IMR-90 (cell line): ENCODE measurements around the gene PCBD1. TPM values are rescaled to one million over a fixed set of nuclear protein-coding genes. Genes with fewer than 3 reads are reported as not detected.

Source experiments
- ATAC-seq: fragments of 200-7000 bp; cut with Tn5 transposase; 2 replicates; pipeline ENCODE4 v1.9.1; 2020; ENCODE audit warnings: low read depth, mild to moderate bottlenecking, moderate library complexity
- BruUV-seq: library from RNA; stranded (reverse); fragments of 400-500 nt; replicated peaks from 2 replicates; lab custom pipeline; 2021; lab: Mats Ljungman, UMichigan
- CTCF ChIA-PET: fragments of 300-600 bp; formaldehyde crosslinking; extraction: SDS; loops from one replicate; lab custom pipeline; 2021; ENCODE audit warnings: antibody characterized with exemption; lab: Yijun Ruan, JAX
- POLR2A ChIA-PET: fragments of 300-600 bp; sonication (Branson Sonifier 250); formaldehyde crosslinking; loops from one replicate; lab custom pipeline; 2022; ENCODE audit warnings: antibody characterized with exemption; ENCODE audit not compliant: unreplicated experiment; lab: Charles Lee
- DNase-seq: peaks from one replicate; pipeline ENCODE4 v3.0.0; 2013
- H2AFZ ChIP-seq: replicated peaks from 2 replicates; pipeline ENCODE3; 2013; ENCODE audit warnings: low read length, mild to moderate bottlenecking; ENCODE audit not compliant: poor library complexity
- H2AK5ac ChIP-seq: 2 replicates; pipeline ENCODE4 v1.6.1; 2013; ENCODE audit warnings: low read depth, low read length, inconsistent platforms
- H2AK9ac ChIP-seq: replicated peaks from 2 replicates; pipeline ENCODE3; 2013; ENCODE audit warnings: mild to moderate bottlenecking, low read depth, low read length, moderate library complexity; ENCODE audit not compliant: poor library complexity
- H2BK120ac ChIP-seq: 2 replicates; pipeline ENCODE4 v1.6.1; 2013; ENCODE audit warnings: low read depth, low read length, inconsistent platforms
- H2BK15ac ChIP-seq: 3 replicates; pipeline ENCODE4 v1.6.1; 2013; ENCODE audit warnings: low read depth, low read length, inconsistent platforms
- H2BK20ac ChIP-seq: 2 replicates; pipeline ENCODE4 v1.6.1; 2013; ENCODE audit warnings: low read depth, mild to moderate bottlenecking, inconsistent platforms, low read length, moderate library complexity
- H2BK5ac ChIP-seq: 2 replicates; pipeline ENCODE4 v1.6.1; 2013; ENCODE audit warnings: mild to moderate bottlenecking, low read depth, low read length, inconsistent platforms; ENCODE audit not compliant: poor library complexity, severe bottlenecking
- H3K14ac ChIP-seq: replicated peaks from 2 replicates; pipeline ENCODE4 v1.6.1; 2013; ENCODE audit warnings: low read depth, low read length, inconsistent platforms
- H3K18ac ChIP-seq: 2 replicates; pipeline ENCODE4 v1.6.1; 2013; ENCODE audit warnings: low read depth, low read length, control low read depth
- H3K23ac ChIP-seq: 2 replicates; pipeline ENCODE4 v1.6.1; 2013; ENCODE audit warnings: low read depth, low read length, inconsistent platforms
- H3K27ac ChIP-seq: 2 replicates; pipeline ENCODE4 v1.5.1; 2013; ENCODE audit warnings: mild to moderate bottlenecking, control low read depth, low read length; ENCODE audit not compliant: insufficient read depth
- H3K27me3 ChIP-seq: 2 replicates; pipeline ENCODE4 v1.6.1; 2013; ENCODE audit warnings: low read length; ENCODE audit not compliant: control insufficient read depth, insufficient read depth
- H3K36me3 ChIP-seq: 2 replicates; pipeline ENCODE4 v1.6.1; 2013; ENCODE audit warnings: low read length, mixed read lengths; ENCODE audit not compliant: control insufficient read depth, insufficient read depth
- H3K4ac ChIP-seq: 2 replicates; pipeline ENCODE4 v1.6.1; 2013; ENCODE audit warnings: low read depth, low read length, inconsistent platforms
- H3K4me1 ChIP-seq: 2 replicates; pipeline ENCODE4 v1.6.1; 2013; ENCODE audit warnings: low read length, mixed read lengths; ENCODE audit not compliant: control insufficient read depth, insufficient read depth
- H3K4me2 ChIP-seq: 2 replicates; pipeline ENCODE4 v1.6.1; 2013; ENCODE audit warnings: low read depth, mild to moderate bottlenecking, control low read depth, low read length, moderate library complexity
- H3K4me3 ChIP-seq: 2 replicates; pipeline ENCODE4 v1.5.1; 2013; ENCODE audit warnings: low read depth, mild to moderate bottlenecking, control low read depth, low read length, moderate library complexity; ENCODE audit not compliant: insufficient read depth
- H3K56ac ChIP-seq: 2 replicates; pipeline ENCODE4 v1.6.1; 2013; ENCODE audit warnings: low read length, inconsistent platforms; ENCODE audit not compliant: insufficient read depth; ENCODE audit errors: extremely low read depth
- H3K79me1 ChIP-seq, 2 experiments: 2 replicates each; pipeline ENCODE4 v1.6.1; 2013; ENCODE audit warnings: low read length in 2 of 2, inconsistent platforms in 1 of 2, low read depth in 1 of 2
- H3K9ac ChIP-seq: 2 replicates; pipeline ENCODE4 v1.6.1; 2013; ENCODE audit warnings: low read depth, low read length, control low read depth
- H3K9me1 ChIP-seq: 2 replicates; pipeline ENCODE4 v1.6.1; 2013; ENCODE audit warnings: low read length, inconsistent platforms; ENCODE audit not compliant: insufficient read depth
- H3K9me3 ChIP-seq: 2 replicates; pipeline ENCODE4 v1.6.1; 2013; ENCODE audit warnings: low read length; ENCODE audit not compliant: control insufficient read depth, insufficient read depth
- H4K20me1 ChIP-seq: 2 replicates; pipeline ENCODE4 v1.6.1; 2013; ENCODE audit warnings: low read length, inconsistent platforms; ENCODE audit not compliant: insufficient read depth
- H4K5ac ChIP-seq: 2 replicates; pipeline ENCODE4 v1.6.1; 2013; ENCODE audit warnings: mild to moderate bottlenecking, low read depth, low read length, control low read depth
- H4K8ac ChIP-seq, 2 experiments: 2 replicates each; pipeline ENCODE4 v1.6.1; 2013; ENCODE audit warnings: low read depth in 2 of 2, low read length in 2 of 2, control low read depth in 1 of 2, inconsistent platforms in 1 of 2
- H4K91ac ChIP-seq: 2 replicates; pipeline ENCODE4 v1.6.1; 2013; ENCODE audit warnings: low read depth, low read length, inconsistent platforms; ENCODE audit not compliant: insufficient read depth
- BHLHE40 ChIP-seq: fragments of 150-350 bp; IDR thresholded peaks from 2 replicates; pipeline ENCODE4 v1.6.1; 2016; ENCODE audit warnings: mild to moderate bottlenecking, low read depth, low read length
- CEBPB ChIP-seq: IDR thresholded peaks from 2 replicates; pipeline ENCODE4 v1.6.1; 2012; ENCODE audit warnings: low read depth, low read length, improper control_type of control experiment
- CTCF ChIP-seq: conservative IDR thresholded peaks from 2 replicates; pipeline ENCODE4 v1.5.1; 2012; ENCODE audit warnings: mild to moderate bottlenecking, low read depth, low read length, improper control_type of control experiment
- FOS ChIP-seq: fragments of 150-350 bp; IDR thresholded peaks from 2 replicates; pipeline ENCODE4 v1.6.1; 2016; ENCODE audit warnings: low read depth, low read length
- MAZ ChIP-seq: IDR thresholded peaks from 2 replicates; pipeline ENCODE4 v1.6.1; 2012; ENCODE audit warnings: low read depth, mild to moderate bottlenecking, low read length, improper control_type of control experiment, moderate library complexity, borderline replicate concordance
- MXI1 ChIP-seq: IDR thresholded peaks from 2 replicates; pipeline ENCODE4 v1.6.1; 2012; ENCODE audit warnings: low read depth, mild to moderate bottlenecking, low read length, moderate library complexity, borderline replicate concordance
- NFE2L2 ChIP-seq: fragments of 150-350 bp; IDR thresholded peaks from 2 replicates; pipeline ENCODE4 v1.6.1; 2016; ENCODE audit warnings: low read depth, mild to moderate bottlenecking, low read length
- POLR2A ChIP-seq: IDR thresholded peaks from 2 replicates; pipeline ENCODE4 v1.6.1; 2012; ENCODE audit warnings: mild to moderate bottlenecking, low read depth, low read length
- RAD21 ChIP-seq: IDR thresholded peaks from 2 replicates; pipeline ENCODE4 v1.6.1; 2012; ENCODE audit warnings: low read length, improper control_type of control experiment
- RCOR1 ChIP-seq: IDR thresholded peaks from 2 replicates; pipeline ENCODE4 v1.6.1; 2012; ENCODE audit warnings: mild to moderate bottlenecking, low read length, improper control_type of control experiment; ENCODE audit not compliant: insufficient replicate concordance
- RFX5 ChIP-seq: IDR thresholded peaks from 2 replicates; pipeline ENCODE4 v1.8.0; 2012; ENCODE audit warnings: low read depth, mild to moderate bottlenecking, low read length, moderate library complexity
- SMC3 ChIP-seq: fragments of 150-350 bp; IDR thresholded peaks from 2 replicates; pipeline ENCODE4 v1.6.1; 2016; ENCODE audit warnings: low read depth, mild to moderate bottlenecking, antibody characterized with exemption, low read length, moderate library complexity
- USF2 ChIP-seq: fragments of 150-350 bp; IDR thresholded peaks from 2 replicates; pipeline ENCODE4 v1.6.1; 2017; ENCODE audit warnings: mild to moderate bottlenecking, antibody characterized with exemption, low read length, low read depth
- WGBS, 2 experiments: methylation state at CpG; one replicate each; pipeline versions ENCODE4 v1.1.5 to v1.1.7; 2013; ENCODE audit warnings: missing lambda C conversion rate in 2 of 2; ENCODE audit not compliant: insufficient read length in 1 of 2; ENCODE audit errors: extremely low coverage in 2 of 2; 5-methylcytosine and 5-hydroxymethylcytosine counted together
- dilution Hi-C: fragments of 300-500 bp; cut with HindIII; formaldehyde crosslinking; loops from one replicate; pipeline ENCODE4 v1.14.3; 2018; ENCODE audit warnings: low sequenced_read_pairs; ENCODE audit not compliant: unreplicated experiment
- in situ Hi-C: fragments of 300-500 bp; cut with MboI; formaldehyde crosslinking; loops from 3 replicates; pipeline ENCODE4 v1.14.3; 2019; ENCODE audit warnings: low sequenced_read_pairs, inconsistent platforms, mixed read lengths
- intact Hi-C: fragments of 100-400 bp; cut with micrococcal nuclease; formaldehyde crosslinking; loops from 2 replicates; pipeline ENCODE4 v1.10.0; 2022
- polyA plus RNA-seq, 3 experiments: library from polyadenylated mRNA; depleted of rRNA; stranded (reverse); fragments of >200 nt; gene quantifications; 2 replicates each; pipeline ENCODE4 v1.2.3, GENCODE V29; 2012; ENCODE audit warnings: low replicate concordance in 1 of 3
- total RNA-seq: library from RNA; depleted of rRNA; stranded (reverse); fragments of >200 nt; gene quantifications from 2 replicates; pipeline ENCODE4 v1.2.3, GENCODE V29; 2012
- TF ChIP-seq, protein P1 (sequence below): fragments of 150-350 bp; IDR thresholded peaks from 2 replicates; pipeline ENCODE4 v1.6.1; 2016; ENCODE audit warnings: low read depth, mild to moderate bottlenecking, low read length, moderate library complexity, borderline replicate concordance

The PCBD1 gene
- total and polyA plus RNA-seq, 2 of the 4 experiments (the other 2 are of a cell fraction): 15.8 to 31.6 TPM

- H4K91ac ChIP-seq: no peak overlapping the region
- DNase-seq: no peak
- H3K23ac ChIP-seq: no peak overlapping the region
- no peak overlapping the region for H4K8ac ChIP-seq
- TF ChIP-seq BHLHE40: no peak
- no peak for TF ChIP-seq CEBPB
- no peak for TF ChIP-seq USF2
- no peak for TF ChIP-seq SMC3
- TF ChIP-seq RCOR1: no peak
- no peak for TF ChIP-seq MAZ
- no peak for TF ChIP-seq RFX5
- TF ChIP-seq NFE2L2: no peak
- TF ChIP-seq POLR2A: no peak
- TF ChIP-seq MXI1: no peak
- no peak for TF ChIP-seq CTCF
- TF ChIP-seq RAD21: no peak
- TF ChIP-seq, protein P1, sequence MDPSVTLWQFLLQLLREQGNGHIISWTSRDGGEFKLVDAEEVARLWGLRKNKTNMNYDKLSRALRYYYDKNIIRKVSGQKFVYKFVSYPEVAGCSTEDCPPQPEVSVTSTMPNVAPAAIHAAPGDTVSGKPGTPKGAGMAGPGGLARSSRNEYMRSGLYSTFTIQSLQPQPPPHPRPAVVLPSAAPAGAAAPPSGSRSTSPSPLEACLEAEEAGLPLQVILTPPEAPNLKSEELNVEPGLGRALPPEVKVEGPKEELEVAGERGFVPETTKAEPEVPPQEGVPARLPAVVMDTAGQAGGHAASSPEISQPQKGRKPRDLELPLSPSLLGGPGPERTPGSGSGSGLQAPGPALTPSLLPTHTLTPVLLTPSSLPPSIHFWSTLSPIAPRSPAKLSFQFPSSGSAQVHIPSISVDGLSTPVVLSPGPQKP: no peak
- TF ChIP-seq FOS: no peak
- H3K79me1 ChIP-seq: no peaks in the 10 kb centered on the region
- H3K27ac ChIP-seq: no peak overlapping the region
- no peak overlapping the region for H4K5ac ChIP-seq
- no peak overlapping the region for H2AK9ac ChIP-seq
- dilution Hi-C loops: no loop called here
- BruUV-seq: no TSS peak
- POLR2A ChIA-PET: no interaction called here
- no peak overlapping the region for H3K18ac ChIP-seq
- H3K36me3 ChIP-seq: no peaks in the 10 kb centered on the region
- no peak overlapping the region for H3K9ac ChIP-seq
- CTCF ChIA-PET: no interaction called here
- no peak overlapping the region for H2BK120ac ChIP-seq
- ATAC-seq: no peak
- no peak overlapping the region for H2AFZ ChIP-seq
- H3K4me3 ChIP-seq: no peak overlapping the region
- intact Hi-C loops: no loop called here
- no peaks in the 10 kb centered on the region for H3K9me1 ChIP-seq
- no peaks in the 10 kb centered on the region for H3K4me1 ChIP-seq
- 33% methylated on average over 1 of the region's 2 CpGs; no CpG with 5 or more reads in 1 of the 2 experiments for WGBS, 2 experiments
- no peak overlapping the region for H3K14ac ChIP-seq
- no peak overlapping the region for H3K56ac ChIP-seq
- H3K4ac ChIP-seq: no peak overlapping the region
- no peaks in the 10 kb centered on the region for H4K20me1 ChIP-seq
- no peak overlapping the region for H2AK5ac ChIP-seq
- no peak overlapping the region for H3K4me2 ChIP-seq
- no peak overlapping the region for H2BK15ac ChIP-seq
- peaks cover 23% of the 10 kb centered on the region for H3K27me3 ChIP-seq
- H2BK5ac ChIP-seq: no peak overlapping the region
- in situ Hi-C loops: no loop called here
- no peak overlapping the region for H2BK20ac ChIP-seq
- peaks cover 6% of the 10 kb centered on the region for H3K9me3 ChIP-seq
Observed at GRCh38 chr10:70894416-70894815, 6.1 kb upstream of the PCBD1 start.
